ENCODE results near the gene AQP12B.

AQP12B gene

DNA sequence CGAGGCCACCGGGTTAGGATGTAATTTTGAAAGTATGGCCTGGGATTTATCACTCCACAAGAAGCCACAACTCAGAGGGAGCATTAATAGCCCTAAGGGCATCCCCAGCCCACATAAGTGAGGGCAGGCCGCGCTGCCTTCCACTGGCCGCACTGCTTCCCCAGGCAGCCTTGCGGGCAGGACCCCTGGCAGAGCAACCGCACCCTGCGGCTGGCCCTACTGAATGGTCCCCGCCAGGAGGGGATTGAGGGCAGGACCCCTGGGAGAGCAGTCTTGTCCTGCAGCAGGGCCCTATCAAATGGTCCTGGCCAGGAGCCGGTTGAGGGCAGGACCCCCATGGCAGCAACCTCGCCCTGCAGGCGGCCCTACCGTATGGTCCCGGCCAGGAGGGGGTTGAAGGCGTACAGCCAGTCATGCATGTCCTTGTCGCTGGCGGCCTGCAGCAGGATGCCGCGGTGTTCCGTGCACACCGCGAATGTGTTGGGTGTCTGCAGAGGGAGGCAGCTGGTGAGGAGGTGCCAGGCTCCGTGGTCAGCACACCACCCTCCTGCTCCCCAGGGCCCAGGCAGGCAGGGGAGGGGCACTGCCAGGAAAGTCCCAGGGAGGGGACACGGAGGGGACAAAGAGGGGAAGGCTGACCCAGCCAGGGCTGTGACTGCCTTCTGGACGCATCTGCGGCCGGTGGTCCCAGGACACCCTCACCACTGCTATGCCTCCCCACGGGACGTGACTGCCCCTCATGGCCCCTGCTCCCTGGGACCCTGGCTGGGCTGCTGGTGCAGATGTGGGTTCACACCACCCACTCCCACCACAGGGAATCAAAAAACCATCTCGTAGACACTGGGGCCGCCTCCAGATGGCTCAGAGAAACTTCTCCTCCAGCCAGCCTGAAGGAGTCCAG is 35.2 kb upstream of the AQP12B start:
- DNase-seq (ENCODE audit: low spot score): no peak

DNA sequence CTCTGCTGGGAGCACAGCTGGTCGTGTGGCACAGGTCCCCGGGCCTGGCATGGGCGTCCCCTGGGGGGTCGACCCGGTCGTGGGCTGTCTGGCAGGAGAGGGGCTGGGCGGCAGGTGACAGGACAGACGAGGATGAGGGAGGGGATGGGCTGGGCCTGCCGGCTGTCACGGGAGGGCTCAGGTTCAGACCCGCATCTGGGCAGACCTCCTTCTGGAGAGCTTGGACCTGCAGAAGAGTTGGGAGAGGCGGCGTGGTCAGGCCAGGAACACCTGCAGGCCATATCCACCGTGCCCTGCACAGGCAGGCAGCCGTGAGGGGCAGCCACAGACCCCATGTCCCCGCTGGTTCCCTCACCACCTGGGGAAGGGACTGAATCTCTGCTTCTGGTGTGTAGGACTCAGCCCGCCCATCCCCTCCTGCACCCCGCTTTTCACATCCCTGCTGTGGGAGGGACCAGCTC is 34.5 kb upstream of the AQP12B start:
- no peak for DNase-seq (ENCODE audit: low spot score)

DNA sequence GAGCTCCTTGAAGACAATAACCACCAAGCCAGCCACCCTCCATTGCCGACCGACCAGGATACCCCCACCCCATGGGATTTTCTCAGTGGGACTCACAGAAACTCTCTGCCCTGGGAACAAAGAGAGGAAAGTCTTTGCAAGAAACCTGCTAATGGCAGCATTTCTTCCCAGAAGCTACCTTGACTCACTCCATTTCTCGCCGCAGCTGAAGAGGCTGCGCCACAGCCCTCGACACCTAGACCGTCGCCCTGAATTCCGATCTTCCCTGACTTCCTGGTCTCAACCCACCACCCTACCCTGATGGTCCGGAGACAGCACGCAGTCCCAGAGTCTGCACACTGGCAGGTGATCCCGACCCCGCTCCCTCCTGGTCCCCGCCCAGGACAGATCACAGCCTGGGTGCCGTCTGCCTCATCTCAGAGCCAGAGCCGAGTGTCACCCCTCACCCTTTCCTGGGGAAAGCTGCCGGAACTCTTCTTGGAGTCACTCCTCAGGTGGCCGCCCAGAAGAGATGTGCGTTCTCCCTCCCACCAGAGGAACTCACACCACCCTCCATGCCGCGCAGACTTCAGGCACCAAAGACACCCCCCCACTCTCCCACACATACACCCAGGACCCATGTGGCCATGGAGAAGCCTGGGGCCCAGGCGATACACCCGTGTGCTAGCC is 33.6 kb upstream of the AQP12B start:
- no peak for DNase-seq (ENCODE audit: low spot score)

DNA sequence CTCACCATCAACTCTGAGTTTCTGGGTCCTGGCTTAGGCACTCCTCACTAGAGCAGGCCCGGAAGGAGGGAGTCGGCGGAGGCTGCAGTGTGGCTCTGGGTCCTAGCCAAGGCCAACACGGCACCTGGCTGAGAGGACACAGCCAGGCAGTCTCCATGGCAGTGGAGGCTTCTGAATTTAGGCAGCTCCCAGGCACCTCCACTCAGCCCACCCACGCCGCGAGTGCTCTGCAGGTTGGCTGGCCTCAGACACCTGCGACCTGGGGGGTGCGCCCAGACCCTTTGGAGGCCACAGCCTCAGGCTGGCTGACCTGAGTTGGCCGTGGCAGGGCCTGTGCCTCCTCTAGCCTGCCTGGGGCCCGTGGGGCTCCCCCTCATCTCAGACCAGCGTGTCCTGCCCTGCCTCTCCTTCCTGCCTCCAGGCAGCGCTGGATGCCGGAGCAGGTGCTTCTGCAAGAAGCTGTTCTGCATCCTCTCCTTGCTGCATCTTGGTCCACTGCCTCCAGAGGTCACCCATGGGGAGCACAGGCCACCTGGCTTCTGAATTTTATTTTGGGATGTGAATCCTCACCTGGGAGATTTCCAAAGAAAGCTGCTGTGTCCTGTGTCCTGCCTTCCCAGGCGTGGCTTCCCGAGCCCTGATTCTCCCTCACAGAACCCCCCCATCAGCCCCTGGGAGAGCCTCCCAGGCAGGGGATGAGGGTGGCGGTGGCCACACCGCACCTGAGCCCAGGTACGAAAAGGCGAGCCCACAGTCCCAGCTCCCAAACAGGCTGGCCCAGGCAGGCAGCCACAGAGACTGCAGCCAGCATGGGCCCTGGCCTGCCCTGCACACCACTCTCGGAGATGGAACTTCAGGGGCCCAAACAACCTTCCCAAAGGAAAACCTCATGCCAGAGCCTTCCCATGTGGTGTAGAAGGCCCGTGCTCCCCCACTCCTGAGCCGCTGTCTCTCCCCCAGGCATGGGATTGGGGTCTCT is 32.4 kb upstream of the AQP12B start:
- no peak for DNase-seq (ENCODE audit: low spot score)

DNA sequence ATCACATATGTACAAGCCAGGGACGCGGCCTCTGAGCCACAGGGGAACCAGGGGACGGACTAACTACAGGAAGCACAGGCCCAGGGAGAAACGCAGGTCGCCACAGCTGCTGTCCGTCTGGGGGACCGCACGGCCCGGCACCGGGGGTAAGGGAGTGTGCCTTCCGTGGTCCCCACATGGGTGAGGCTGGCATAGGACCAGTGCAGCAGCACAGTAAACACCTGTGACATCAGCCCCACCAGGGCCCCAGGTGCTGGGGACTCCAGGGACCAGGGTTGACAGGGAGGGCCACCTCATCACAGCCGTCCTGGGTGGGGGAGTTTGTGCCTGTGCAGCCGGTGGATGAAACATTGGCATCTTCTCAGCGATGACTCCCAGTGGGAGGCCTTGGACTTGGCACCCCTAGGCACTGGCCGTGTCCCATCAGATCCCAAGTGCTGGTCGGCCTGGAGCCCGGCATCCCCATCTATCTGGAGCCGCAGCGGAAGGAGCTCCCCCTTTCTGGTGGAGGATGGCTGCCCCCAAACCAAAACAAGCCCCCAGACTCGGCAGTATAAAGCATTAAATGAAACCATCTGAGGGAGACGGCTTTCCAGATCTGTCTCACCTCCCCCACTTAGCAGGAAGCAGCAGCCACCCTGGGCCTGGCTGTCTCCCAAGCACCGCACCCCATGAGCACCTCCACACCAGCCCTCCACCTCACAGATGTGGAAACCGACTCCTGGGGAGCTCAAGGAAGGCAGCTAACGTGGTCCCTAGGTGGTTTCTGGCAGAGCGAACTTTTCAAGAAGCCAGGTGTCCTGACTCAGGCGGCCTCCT is 31.5 kb upstream of the AQP12B start:
- no peak for DNase-seq (ENCODE audit: low spot score)

DNA sequence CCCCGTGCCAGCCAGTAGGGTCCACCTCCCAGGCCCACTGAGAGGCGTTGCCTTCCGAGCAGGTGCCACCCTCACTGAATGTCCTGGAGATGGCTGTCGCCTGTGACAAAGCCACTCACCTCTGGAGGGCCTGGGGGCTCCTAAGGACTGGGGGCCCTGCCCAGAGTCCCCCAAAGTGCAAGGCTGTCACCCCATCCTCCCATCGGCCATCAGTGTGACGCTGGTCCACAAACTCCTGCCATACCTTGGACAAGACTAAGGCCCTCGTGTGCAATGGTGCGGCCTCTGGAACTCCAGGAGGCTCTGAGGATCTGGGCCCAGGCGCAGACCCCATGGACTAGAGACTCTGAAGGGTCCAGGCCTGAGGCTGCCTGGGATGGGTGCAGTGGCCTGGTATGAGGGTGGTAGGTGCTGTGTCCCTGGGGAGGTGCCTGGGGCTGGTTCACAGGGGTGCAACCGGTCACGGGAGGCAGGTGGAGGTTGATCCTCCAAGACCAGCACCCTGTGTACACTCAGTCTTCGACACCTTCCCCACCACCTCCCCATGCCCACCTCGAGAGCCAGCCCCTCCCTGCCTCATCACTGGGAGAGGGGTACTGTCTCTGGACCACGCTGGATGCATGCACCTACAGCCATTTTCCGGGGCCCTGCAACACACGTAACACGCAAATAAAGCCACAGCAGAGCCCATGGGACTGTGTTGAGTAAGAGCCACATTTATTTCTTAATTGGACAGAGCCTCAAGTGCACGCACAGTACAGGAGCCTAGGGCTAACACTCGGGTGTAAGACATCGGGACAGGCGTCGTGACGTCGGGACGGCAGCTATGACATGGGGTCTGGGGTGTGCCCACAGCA is 30.6 kb upstream of the AQP12B start:
- DNase-seq (ENCODE audit: low spot score): no peak

DNA sequence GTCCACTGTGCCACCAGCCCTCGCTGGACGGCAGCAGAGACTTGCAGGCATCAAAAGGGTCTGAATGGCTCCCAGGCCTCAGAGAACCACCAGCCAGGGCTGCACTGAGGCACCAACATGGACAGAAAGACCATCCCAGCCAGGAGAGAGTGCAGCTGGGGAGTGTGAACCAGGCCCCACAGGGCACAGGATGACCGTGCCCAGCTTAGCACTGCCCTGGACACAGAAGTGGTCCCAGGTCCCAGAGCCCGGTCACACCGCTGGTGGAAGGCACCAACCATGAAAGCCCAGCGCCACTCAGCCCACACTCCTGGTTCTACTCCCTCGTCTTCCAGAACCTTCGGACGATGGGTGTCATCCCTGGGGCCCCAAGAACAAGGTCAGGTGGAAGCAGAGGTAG is 29.4 kb upstream of the AQP12B start:
- no peak for DNase-seq (ENCODE audit: low spot score)

DNA sequence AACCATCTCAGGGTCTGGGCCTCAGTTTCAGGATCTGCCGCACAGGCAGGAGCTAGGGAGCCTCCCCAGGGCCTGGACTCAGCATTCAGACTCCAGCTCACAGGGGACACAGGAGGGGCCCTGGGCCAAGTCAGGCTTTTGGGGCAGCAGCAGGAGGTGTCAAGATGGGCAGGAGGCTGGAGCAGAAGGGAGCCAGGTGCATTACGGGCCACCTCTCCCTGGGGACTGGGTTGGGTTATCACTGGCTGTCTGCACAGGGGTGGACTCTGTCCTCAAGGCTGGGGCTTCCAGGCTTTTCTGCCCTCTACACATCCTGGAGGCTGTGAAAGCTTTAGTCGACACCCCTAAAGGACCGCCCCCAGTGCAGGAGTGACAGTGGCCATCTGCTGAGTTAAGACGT is 29.0 kb upstream of the AQP12B start:
- no peak for DNase-seq (ENCODE audit: low spot score)

DNA sequence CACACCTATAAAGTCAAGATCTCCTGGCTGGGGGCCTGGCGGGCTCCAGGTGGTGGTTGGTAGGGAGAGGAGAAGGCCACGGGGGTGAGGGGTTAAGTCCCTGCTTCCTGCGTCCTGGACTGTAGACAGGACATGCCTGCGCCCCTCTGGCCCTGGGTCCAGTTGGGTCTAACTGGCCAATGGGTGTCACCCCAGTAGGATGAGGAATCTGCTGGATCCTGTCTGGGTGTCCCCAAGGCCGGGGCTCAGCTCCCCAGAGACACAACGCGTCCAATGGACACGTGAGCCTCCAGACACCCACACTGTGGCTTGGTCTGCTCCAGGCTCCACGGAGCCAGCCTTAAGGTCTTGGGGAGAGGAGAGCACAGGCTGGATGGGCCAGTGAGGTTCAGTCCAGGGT is 28.6 kb upstream of the AQP12B start:
- no peak for DNase-seq (ENCODE audit: low spot score)

DNA sequence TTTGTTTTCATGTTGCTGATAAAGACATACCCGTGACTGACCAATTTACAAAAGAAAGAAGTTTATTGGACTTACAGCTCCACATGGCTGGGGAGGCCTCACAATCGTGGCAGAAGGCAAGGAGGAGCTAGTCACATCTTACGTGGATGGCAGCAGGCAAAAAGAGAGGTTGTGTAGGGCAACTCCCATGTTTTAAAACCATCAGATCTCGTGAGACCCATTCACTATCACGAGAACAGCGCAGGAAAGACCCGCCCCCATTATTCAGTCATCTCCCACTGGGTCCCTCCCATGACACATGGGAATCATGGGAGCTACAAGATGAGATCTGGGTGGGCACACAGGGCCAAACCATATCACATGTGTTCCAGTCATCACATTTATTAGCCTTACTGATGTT is 25.8 kb upstream of the AQP12B start:
- no peak for DNase-seq (ENCODE audit: low spot score)

DNA sequence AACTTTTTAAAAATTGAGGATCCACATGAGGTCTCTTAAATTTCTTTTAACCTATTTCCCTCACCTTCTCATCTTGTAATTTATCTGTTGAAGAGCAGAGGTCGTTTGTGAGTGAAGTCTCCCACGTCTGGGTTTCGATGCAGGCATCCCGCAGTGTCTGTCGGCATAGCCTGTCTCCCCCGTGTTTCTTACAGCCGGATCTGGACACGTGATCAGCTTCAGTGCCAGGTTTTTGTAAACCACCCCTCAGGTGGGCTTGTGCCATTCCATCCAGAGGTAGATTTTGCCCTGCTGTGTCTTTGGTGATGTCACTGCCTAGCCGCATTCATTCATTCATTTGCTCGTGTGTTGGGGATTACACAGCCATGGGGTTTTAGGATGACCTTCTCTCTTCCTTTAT is 25.1 kb upstream of the AQP12B start:
- DNase-seq (ENCODE audit: low spot score): no peak

DNA sequence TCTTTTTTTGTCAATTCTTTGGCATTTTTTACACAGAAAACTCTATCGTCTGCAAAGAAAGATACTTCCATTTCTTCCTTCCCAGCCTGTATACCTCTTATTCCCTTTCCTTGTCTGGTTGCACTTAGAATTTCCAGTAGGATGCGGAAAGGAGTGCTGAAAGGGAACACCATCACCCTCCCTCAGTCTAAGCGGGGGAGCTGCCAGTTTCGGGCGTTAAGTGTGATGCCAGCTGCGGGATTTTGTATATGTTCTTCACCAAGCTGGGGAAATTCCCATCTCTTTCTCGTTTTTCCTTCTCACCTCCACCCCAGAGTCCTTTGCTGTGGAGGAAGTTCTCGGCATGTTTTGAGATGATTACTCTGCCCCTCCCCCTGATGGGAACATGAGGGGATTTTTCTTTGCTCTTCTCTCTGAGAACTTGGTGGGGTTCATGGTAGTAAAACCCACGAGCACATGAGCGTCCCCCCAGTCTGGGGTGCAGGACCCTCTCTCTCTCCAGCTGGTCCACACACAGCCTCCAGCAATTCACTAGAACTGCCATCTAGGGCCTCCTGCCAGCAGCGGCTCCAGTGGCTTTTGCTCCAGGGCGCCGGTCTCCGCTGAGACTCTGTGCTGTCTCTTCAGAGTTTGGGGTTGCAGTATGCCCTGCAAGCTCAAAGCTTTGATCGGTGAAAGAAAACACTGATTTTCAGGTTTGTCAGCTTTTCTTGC is 24.5 kb upstream of the AQP12B start:
- no peak for DNase-seq (ENCODE audit: low spot score)

DNA sequence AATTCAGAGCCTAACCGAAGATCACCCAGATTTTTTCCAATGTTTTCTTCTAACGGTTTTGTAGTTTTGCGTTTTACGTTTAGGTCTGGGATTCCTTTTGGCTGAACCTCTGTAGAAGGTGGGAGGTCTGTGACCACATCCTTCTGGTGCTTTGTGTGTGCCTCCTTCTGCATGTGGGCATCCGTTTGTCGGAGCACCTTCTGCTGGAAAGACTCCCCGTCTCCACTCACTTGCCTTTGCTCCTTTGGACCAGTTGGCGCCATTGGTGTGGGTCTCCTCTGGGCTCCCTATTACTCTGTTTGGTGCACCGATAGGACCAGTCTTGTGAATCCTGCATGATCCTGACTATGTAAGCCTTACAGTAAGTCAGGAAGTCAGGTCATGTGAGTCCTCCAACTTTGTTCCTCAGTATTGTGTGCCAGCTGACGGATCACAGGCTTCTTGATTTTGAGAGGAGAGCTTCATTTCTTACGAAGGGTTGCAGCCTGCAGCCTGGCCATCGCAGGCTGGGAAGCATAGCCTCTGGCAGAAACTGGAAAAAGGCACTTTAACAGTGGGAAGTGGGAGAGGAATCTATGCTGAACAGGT is 22.6 kb upstream of the AQP12B start:
- peak; percentile 46 for DNase-seq (ENCODE audit: low spot score)

DNA sequence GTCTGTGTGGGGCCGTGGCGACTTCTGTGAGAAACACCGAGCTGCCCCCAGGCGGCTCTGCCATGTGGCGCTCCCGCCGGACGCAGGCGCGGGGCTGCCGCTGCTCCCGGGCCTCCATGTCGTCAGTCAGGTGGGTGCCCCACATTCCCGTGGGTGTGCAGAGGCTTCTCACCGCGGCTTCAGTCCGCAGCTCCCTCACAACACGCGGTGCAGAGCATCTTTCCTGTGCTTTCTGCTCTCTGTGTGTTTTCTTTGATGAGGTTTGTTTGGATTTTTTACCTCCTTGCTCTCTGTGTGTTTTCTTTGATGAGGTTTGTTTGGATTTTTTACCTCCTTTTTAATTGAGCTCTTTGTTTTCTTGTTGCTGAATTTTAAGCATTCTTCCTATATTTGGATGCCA is 22.0 kb upstream of the AQP12B start:
- DNase-seq (ENCODE audit: low spot score): peak; percentile 72

DNA sequence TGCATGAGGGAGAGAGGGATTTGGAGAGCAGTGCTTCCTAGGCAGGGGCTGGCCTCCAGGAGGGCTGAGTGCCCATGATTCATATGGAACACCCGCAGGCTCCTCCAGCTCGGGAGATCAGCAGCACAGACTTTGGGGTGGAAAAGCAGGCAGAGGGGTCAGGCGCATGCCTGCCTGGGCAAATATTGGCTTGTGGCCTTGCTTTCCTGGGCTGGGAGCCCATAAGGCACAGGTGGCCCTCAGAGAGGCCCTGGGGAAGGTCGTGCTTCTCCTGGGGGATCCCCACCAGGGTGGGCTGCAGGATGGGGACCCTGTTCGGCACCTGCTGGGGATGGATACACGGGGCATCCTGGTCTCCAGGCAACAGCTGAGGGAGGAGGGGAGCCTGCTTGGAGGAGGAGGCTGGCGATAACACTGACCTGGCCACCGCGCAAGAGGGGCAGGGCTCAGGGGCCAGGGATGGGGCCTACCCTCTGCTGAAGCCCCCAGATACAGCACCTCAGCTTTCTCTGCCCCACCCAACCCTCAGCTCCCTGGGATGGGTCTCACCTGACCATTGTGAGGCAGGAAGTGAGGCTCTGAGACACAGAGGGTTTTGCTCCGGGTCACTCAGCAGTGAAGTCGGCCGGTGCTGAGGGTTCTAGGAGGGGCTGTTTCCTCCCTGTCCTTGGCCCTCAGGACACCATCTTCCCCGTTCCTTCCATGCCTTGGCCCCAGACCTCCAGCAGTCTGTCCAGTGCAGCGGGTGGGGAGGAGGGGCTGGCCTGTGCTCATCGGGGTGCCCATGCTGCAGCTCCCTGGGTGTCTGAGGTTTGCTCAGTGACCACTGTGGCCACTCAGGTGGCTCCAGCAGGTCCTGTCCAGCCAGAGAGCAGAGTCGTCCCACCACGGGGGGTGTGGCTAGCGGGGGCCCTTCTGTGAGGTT is 21.0 kb upstream of the AQP12B start:
- no peak for DNase-seq (ENCODE audit: low spot score)

DNA sequence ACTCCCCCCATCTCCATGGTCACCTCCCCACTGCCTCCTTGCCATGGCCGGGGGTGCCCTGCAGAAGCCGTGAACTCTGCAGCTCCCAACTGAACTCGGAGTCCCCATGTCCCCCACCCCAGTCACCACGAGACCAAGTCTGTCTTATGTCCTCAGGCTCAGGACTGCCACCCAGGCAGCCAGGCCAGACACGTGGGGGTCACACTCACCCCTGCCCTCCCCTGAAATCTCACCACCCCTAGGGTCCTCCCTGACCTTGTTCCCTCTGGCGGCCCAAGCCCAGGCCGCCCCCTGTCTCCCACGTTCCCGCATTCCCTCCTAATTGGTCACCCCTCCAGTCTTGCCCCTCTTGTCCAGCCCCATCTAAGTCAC is 19.9 kb upstream of the AQP12B start:
- no peak for DNase-seq (ENCODE audit: low spot score)

DNA sequence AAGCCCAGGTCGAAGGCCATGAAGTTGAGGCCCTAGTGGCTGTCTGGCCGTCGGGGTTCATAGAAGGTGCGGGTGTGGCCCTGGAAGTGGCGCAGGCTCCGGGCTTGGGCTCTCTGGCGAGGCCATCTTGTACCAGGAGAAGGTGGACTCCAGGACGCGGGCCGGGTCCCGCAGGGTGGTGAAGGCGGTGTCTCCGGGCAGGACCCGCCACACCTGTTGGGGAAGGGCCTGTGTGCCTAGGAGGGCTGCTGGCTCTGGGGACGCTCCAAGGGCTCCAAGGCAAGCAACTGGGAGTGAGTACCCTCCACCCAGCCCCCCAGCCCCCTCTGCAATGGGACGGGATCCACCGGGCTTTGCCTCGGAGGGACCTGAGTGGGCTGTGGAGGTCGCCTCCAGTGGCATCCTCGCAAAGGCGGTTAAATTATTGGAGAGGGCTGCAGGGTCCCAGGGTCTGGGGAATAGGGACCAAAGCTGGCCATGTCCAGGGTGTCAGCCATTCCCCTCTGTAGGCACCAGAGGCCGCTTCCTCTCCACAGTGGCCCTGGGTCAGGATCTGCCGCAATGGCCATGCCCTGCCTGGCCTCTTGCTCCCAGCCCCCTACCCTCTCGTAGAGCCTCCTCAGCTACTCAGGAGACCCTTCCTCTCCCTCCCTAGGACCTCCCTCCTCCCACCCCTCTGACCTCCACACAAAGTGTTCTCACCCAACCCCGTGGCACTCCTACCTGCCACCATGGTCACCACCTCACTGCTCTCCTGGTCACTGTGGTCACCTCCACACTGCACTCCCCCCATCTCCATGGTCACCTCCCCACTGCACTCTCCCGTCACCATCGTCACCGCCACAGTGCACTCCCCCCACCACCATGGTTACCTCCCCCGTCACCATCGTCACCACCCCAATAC is 19.3 kb upstream of the AQP12B start:
- DNase-seq (ENCODE audit: low spot score): no peak
